UCSD-AML1 (cell line): ENCODE data around the gene ANTXR1.

ENCODE experiments used
- DNase-seq: peaks from one replicate; lab custom pipeline; 2025; ENCODE audit not compliant: unreplicated experiment; lab: John Stamatoyannopoulos, UW

The ANTXR1 gene

DNA sequence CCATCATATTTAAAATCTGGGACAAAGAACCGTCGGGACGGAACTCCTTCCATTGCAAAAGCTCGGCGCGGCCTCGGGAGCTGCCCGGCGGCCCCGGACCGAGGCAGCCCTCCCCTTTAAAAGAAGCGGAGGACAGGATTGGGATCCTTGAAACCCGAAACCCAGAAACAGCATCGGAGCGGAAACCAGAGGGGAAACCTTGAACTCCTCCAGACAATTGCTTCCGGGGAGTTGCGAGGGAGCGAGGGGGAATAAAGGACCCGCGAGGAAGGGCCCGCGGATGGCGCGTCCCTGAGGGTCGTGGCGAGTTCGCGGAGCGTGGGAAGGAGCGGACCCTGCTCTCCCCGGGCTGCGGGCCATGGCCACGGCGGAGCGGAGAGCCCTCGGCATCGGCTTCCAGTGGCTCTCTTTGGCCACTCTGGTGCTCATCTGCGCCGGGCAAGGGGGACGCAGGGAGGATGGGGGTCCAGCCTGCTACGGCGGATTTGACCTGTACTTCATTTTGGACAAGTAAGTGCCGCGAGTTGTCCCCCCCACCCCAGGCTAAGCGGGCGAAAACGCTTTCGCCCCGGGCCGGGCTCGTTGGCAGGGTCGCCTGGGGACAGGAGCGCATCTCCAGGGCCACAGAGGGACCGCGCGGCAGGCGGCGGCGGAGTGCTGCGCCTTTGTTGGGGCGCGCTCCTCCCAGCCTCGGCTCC is at the start of gene ANTXR1:
Gene ANTXR1 (plus strand): TSS at position 38 of the 698 bp plus-strand sequence. CDS start 321 bp downstream, at position 359.
- DNase-seq, result no peak

DNA sequence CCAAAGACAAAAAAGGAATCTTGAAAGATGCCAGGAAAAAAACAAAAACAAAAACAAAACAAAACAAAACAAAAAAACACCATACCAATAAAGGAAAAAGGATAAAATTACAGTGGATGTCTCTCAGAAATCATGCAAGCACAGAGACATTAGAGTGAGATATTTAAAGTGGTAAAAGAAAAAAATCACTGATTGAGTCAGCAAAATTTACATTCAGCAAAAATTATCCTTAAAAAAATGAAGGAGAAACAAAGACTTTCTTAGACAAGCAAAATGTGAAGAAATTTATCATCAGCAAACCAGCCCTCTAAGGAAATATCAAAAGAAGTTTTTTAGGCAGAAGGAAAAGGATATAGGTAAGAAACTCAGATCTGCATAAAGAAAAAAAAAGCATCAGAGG is 48.7 kb upstream of the ANTXR1 start:
- no peak for DNase-seq

DNA sequence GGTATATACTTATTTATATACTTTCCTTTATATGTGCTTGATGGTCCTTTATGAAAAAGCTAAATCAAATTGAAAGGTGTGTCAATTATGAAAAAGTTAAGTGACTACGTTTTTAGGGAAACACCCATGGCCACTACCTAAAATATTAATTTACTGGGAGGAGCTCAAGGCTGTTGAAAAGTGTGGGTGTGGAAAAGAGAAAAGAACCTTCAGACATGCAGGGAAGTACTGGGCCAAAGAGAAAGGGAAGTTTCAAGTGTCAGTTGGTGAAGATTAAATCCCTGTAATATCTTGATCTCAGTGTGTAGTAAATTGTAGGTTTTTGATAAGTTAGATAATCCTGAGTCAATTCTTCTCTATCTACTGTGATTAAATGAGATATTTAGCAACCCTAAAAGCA is 44.8 kb upstream of the ANTXR1 start:
- no peak for DNase-seq

DNA sequence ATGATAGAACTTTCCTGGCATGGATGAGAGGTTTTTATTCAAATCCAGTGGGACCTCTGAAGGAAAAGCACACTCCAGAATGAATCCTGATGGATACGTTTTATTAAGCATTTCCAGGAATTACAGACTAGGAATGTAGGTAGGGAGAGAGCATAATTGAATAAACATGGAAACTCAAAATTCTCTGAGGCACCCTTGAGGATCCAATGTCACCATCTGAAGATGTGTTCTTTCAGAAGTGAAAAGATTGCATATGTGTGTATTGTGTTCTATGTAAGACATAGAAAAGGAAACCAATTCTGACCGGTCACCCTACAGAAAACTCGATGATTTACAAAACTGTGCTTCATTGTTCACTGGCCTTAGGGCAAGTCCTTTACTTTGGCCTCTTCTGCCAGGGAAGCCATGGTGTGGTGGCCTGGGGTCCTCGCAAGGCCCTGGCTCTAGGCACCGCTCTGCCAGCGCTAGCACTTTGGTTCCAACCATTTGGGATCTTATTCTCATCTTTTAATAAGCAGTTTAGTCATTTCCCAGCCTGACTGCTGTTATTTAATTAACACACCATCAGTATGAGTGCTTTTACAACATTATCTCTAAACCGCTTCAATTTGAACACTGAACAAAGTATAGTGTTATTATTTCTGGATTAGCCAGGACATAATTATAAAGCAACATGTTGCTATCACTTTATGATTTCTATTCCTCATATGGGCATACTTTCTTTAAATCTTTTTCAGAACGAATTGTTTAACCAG is 43.1 kb upstream of the ANTXR1 start:
- no peak for DNase-seq

DNA sequence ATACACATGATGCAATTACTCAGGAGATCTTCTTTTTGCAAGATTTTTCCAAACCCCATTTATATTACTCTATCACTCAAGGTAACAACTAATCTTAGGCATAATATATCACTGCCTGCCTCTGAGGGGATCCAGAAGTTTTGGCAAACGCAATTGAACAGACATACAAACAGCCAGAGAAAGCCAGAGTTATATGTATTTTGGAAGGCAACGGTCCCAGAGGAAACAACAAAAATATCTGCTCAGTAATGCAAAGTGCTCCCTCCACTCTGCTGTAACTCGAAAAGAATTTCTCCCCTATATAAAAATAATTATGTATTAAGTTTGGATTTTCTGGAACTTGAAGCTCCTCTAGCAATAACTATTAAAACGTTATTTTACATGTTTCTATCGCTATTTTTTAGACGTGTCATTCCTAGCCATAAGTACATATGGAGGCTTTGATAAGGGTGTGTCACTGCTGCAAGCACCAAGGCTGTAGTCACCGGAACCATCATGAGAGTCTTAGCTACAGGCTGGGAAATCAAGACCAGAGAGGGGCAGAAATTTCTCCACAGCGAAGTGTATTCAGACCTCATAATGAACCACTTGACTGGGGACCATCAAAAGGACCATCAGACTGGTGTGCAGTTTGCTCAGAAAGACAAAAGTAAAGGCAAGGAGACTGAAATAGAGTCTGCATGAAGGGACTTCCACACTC is 42.3 kb upstream of the ANTXR1 start:
- DNase-seq, result no peak

DNA sequence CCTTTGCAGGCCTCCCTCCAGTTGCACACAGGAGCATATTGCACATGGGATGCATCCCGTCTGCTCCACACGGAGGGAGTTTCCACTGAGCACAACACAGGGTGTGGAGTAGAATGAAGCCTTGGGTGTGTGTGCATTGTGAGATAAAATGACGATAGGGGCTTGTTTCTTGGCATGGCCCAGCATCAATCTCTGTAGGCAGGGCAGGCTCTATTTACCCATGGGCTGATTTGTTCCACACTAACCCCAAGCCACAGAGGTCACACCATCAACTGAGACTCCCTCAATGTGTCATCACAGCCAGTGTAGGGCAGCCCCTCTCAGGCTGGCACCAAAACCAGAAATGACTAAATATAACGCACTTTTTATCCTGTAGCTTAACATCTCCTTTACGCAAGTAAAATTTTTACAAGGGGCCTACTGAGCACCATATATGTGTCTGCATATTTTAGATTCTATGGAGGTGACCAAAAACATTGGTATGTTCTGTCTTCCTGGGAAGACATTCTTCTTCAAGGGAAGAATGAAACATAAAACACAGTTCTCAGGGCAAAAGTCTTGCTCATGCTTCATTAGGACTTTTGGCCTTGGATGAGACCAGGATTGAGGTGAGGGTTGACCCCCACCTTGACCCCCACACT is 41.3 kb upstream of the ANTXR1 start:
- no peak for DNase-seq

DNA sequence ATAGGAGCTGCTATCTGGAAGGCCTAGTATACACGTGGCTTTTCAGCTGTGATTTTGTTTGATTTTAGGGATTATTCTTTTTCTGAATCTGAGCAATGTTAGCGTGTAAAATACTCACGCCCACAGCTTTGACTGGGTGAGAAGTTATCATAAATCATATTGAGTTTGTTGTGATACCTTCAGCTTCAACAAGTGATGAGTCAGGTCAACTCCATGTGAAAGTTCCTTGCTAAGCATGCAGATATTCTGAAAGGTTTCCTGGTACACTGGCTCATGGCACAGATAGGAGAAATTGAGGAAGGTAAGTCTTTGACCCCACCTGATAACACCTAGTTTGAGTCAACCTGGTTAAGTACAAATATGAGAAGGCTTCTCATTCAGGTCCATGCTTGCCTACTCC is 38.7 kb upstream of the ANTXR1 start, which contains the start of gene GKN1:
Gene GKN1 (plus strand): TSS at position 386 of the 400 bp plus-strand sequence. CDS start 42 bp downstream, outside the sequence.
- no peak for DNase-seq

DNA sequence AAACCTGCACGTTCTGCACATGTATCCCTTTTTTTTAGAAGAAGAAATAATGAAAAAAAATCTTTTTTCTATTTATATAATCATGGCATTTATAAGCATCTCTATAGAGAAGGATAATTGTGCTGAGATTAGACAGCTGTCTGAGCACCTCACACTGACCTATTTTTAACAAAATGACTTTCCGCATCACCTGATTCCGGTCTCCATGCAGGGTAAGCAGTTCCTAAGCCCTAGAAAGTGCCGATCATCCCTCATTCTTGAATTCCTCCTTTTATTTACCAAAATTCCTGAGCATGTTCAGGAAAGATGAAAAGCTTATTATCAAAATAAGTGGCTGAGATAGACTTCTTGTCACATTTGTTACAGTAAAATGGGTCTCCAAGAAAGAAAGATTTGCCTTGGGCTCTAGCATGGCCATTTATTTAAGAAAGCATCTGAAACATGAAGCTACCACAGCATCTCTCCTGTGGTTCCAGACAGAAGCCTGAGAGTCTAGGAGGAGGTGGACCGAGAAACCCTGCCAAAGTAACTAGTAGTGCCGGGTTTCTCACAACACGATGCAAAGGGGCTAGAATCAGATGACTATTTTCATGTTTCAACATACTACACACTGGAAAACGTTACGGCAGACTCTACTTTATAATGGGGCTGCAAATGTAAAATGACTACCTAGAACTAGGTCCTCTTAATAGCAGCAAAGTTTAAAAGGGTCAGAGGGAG is 37.9 kb upstream of the ANTXR1 start:
- no peak for DNase-seq

GRCh38 chr2:68975844-68976243 is 37.1 kb upstream of the ANTXR1 start:
- DNase-seq, result no peak

GRCh38 chr2:68977453-68977852 is 35.5 kb upstream of the ANTXR1 start:
- DNase-seq, result no peak

DNA sequence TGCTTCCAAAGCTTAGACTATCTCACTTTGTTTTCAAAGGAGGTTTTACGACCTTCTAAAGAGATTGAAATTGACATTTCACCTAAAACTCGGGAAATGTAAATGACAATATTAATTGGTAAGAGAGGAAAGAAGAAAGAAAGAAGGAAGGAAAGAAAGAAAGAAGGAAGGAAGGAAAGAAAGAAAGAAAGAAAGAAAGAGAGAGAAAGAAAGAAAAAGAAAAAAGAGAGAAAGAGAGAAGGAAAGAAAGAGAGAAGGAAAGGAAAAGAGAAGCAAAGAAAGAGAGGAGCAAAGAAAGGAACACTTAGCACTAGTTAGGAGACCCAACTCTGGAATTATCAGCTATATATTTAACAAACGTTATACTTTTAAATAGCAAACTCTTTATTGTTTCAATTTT is 34.9 kb upstream of the ANTXR1 start:
- DNase-seq, result no peak

DNA sequence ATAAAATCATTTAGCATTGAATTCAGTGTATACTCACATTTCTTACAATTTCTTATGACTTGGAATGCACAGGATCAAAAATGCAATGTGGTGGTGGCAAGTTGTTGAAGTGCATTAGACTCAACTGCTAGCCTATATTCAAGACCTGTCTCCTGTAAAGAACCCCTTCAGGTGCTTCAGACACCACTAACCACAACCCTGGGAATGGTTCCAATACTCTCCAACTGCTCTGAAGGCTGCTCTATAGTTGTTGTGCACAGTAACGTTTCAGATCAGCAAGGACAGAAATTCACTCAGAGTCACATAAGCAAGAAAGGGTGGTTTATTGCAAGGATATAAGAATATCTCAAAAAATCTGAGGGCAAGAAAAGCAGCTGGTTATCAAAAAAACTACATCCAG is 32.0 kb upstream of the ANTXR1 start:
- DNase-seq, result no peak

DNA sequence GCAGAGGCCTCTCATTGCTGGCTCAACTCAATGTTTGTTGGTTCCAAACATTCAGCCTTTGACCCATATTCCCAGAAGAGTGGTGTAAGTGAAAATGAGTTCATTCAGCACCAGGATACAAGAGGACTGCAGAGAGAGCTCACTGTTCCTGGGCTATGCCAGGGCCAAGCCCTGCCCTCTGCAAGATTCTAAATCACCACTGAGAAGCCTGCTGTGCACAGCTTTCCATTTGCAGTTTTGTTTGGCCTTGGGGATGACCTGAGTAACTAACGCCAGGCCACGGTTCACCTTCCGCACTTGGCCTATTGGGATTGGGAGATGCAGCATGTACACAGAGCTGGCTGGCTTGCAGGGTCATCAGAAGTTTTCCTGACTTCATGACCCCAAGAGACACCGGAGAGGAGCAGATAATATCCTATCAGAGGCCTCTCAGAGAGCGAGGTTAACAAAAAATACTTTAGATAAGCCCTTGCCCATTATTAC is 25.9 kb upstream of the ANTXR1 start:
- no peak for DNase-seq

DNA sequence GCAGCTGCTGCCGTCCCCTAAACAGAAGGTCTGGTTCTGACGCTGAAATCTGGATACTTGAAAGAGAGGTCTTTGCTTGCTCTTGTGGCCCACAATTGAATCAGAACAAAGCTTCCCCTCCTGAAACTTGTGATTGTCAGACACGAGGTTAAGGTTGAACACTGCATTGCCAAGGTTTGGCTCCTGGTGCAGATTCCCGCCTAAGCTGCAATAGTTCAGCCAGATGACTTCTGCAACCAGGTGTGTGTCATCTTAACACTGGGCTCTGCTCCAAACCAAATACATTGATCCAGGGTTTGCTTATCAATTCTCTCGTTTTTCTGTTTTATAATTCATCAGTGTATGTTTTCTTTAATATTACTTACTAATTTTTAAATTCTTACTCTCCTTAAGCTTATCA is 23.9 kb upstream of the ANTXR1 start:
- DNase-seq, result no peak

DNA sequence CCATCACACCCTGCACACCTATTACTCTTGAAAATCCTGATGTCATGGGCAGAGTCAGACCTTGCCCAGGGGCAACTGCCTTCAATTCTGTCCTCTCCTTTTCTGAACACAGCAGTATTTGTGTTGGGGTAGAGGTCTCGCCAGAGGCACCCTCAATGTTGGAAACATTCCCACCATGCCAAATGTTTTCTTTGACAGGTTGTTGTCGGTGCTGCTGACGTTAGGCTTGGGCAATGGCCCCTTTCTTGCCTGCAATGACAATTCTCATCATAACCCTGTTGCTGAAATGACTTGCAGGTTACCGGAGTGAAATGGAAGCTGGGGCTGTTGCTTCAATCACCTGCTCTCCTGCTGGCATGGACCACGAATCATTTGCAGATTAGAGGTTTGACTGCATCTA is 20.6 kb upstream of the ANTXR1 start:
- no peak for DNase-seq

DNA sequence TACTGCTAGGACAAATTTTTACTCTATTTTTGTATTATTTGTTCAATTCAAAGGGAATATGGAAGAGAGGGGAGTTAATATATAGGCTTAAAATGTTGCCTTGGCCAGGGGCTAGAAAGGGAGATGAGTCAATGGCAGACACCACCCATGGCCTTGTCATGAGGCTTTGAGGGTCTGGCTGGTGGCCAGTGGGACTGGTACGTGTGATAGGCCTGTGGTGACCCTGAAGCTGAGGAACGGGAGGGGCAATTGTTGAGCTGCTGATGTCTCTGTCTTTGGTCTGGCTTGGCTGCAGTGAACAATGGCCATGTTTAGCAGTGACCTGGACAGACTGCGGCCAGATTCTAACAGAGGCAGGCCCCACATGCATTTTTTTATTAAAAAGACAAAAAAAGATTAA is 20.0 kb upstream of the ANTXR1 start:
- no peak for DNase-seq

- DNase-seq, result no peak
These were observed 19.3 kb upstream of the ANTXR1 start for GRCh38 chr2:68993660-68994059.

GRCh38 chr2:68994864-68995263 is 18.1 kb upstream of the ANTXR1 start:
- DNase-seq, result no peak

DNA sequence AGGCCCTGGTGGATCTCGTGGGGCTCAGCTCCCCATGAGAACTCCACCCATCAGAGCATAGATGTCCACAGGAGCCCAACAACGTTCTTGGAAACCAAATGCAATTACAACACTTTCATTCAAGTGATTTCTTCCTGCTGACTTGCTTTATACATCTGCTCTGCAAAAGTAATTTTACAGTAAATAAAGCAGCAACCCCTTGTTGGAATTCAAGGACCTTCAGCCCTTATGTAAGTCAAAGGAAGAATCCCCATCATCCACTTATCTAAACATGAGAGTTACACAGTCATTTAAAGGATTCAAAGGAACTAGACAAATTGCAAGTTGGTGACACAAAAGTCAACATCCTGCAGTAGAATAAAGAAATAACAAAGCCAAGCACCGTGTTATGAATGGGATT is 17.1 kb upstream of the ANTXR1 start:
- DNase-seq, result no peak

DNA sequence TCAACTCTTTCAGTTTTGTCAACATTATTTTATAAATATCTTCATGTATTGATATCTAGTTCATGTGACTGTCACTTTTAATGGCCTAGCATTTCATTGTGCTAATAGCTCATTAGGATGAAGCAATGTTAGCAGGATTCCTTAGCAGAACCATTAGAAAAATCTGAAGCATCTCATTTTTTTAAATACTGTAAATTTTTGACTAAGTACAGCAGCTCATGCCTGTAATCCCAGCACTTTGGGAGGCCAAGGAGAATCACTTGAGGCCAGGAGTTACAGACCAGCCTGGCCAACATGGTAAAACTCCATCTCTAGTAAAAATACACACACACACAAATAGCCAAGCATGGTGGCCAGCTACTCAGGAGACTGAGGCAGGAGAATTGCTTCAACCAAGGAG is 15.6 kb upstream of the ANTXR1 start:
- DNase-seq, result no peak

- no peak for DNase-seq
These were observed 11.1 kb upstream of the ANTXR1 start for GRCh38 chr2:69001879-69002278.
